Frontal cortex (tissue), 4 donors: ENCODE measurements around the gene C1QL2. TPM values are rescaled to one million over a fixed set of nuclear protein-coding genes. Genes with fewer than 3 reads are reported as not detected.

ENCODE experiments used
- DNase-seq, 2 donors: peaks; one replicate each; pipeline ENCODE4 v3.0.0; 2012; ENCODE audit warnings: low spot score in 2 of 2
- FAIRE-seq: peaks from 2 replicates; lab custom pipeline; 2012; peaks lifted over from hg19 to GRCh38; lab: Jason Lieb, UNC
- total RNA-seq: library from RNA; depleted of rRNA; stranded (reverse); fragments of >200 nt; gene quantifications from one replicate; pipeline ENCODE4 v1.2.3, GENCODE V29; 2014
- donor health status: control.
- donor health status: control.
- donor health status: control.

The C1QL2 gene
- total RNA-seq, 1 donor from 2014 or later, result 0.41 TPM

GRCh38 chr2:119180892-119181291 lies 22.3 kb upstream of the C1QL2 start:
- no peak for FAIRE-seq

GRCh38 chr2:119179991-119180390 lies 21.4 kb upstream of the C1QL2 start:
- FAIRE-seq, result no peak
- DNase-seq, result no peak

More at GRCh38 chr2:119180892-119181291, 22.3 kb upstream of the C1QL2 start:
- DNase-seq, result no peak

GRCh38 chr2:119179202-119179601 lies 20.7 kb upstream of the C1QL2 start:
- FAIRE-seq (no peak), DNase-seq (no peak)

GRCh38 chr2:119178776-119179175 lies 20.2 kb upstream of the C1QL2 start:
- DNase-seq (no peak), FAIRE-seq (no peak)

- DNase-seq (no peak), FAIRE-seq (no peak)
These were observed 19.3 kb upstream of the C1QL2 start for GRCh38 chr2:119177838-119178190.

- DNase-seq, result no peak
- no peak for FAIRE-seq
These were observed 18.8 kb upstream of the C1QL2 start for GRCh38 chr2:119177171-119177837.

GRCh38 chr2:119175517-119175916 lies 17.0 kb upstream of the C1QL2 start:
- FAIRE-seq (no peak), DNase-seq (no peak)

- no peak for DNase-seq
- FAIRE-seq, result no peak
These were observed 16.4 kb upstream of the C1QL2 start for GRCh38 chr2:119174993-119175347.

- FAIRE-seq (no peak), DNase-seq (no peak)
These were observed 15.9 kb upstream of the C1QL2 start for GRCh38 chr2:119174216-119174992.

- DNase-seq (no peak), FAIRE-seq (no peak)
These were observed 15.1 kb upstream of the C1QL2 start for GRCh38 chr2:119173556-119174060.

- FAIRE-seq, result no peak
- no peak for DNase-seq
These were observed 12.0 kb upstream of the C1QL2 start for GRCh38 chr2:119170504-119170903.

GRCh38 chr2:119169717-119170116 lies 11.2 kb upstream of the C1QL2 start:
- FAIRE-seq (no peak), DNase-seq (no peak)

GRCh38 chr2:119160361-119160990 lies 1.9 kb upstream of the C1QL2 start:
- FAIRE-seq (no peak), DNase-seq (no peak)

- DNase-seq, result no peak
- FAIRE-seq, result no peak
These were observed 570 bp downstream of the C1QL2 start for GRCh38 chr2:119157850-119158511.

- no peak for DNase-seq
These were observed 1.4 kb downstream of the C1QL2 start for GRCh38 chr2:119156891-119157773.

GRCh38 chr2:119156105-119156890 lies 2.3 kb downstream of the C1QL2 start:
- DNase-seq (no peak), FAIRE-seq (no peak)

More at GRCh38 chr2:119156891-119157773, 1.4 kb downstream of the C1QL2 start:
- FAIRE-seq, result no peak

GRCh38 chr2:119155633-119156032 lies 2.9 kb downstream of the C1QL2 start:
- no peak for FAIRE-seq
- DNase-seq, result no peak

GRCh38 chr2:119154076-119154475 lies 4.5 kb downstream of the C1QL2 start:
- FAIRE-seq (no peak), DNase-seq (no peak)

GRCh38 chr2:119149611-119150010 lies 8.9 kb downstream of the C1QL2 start:
- DNase-seq (no peak), FAIRE-seq (no peak)
